ENCODE data around the gene ZBTB43. TPM values are rescaled to one million over a fixed set of nuclear protein-coding genes. Genes with fewer than 3 reads are reported as not detected.

The ZBTB43 gene
- total RNA-seq, 1 donor from 2014 or later = 20.3 TPM

DNA sequence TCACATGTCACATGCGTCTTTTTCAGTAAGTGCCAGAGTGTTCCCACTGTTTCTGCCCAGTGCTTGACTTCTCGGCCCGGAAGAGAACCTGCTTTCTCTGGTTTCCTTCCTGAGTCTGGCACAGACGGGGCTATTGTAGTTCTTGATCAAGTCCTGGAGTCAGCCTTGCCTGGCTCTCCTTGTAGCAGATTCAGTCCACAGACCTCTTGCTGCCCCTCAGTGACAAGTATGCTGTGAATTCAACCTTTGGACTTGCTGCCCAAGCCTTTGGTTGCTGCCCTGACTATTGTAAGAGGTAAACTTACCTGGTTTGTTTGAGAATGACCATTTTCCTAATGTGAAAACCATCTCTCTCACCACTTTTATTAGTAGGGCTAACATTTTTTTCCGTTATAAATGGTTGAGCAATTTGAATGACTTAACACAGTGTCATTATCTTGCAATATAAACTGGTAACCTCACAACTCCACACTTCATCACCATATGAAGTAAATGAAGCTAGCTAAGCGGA, 80.3 kb downstream of the ZBTB43 start:
- DNase-seq (no peak), ATAC-seq (ENCODE audit: low read depth) (no peak)
- intact Hi-C loops (cut with micrococcal nuclease) = no loop called here
- H3K36me3 Mint-ChIP-seq (ENCODE audit: low read depth) = peaks cover 30% of the 10 kb centered on the region
- no peaks in the 10 kb centered on the region for H3K9me3 Mint-ChIP-seq
- no peaks in the 10 kb centered on the region for H3K27me3 Mint-ChIP-seq
- no peak overlapping the region for H3K27ac Mint-ChIP-seq
- TF ChIP-seq, protein P1, sequence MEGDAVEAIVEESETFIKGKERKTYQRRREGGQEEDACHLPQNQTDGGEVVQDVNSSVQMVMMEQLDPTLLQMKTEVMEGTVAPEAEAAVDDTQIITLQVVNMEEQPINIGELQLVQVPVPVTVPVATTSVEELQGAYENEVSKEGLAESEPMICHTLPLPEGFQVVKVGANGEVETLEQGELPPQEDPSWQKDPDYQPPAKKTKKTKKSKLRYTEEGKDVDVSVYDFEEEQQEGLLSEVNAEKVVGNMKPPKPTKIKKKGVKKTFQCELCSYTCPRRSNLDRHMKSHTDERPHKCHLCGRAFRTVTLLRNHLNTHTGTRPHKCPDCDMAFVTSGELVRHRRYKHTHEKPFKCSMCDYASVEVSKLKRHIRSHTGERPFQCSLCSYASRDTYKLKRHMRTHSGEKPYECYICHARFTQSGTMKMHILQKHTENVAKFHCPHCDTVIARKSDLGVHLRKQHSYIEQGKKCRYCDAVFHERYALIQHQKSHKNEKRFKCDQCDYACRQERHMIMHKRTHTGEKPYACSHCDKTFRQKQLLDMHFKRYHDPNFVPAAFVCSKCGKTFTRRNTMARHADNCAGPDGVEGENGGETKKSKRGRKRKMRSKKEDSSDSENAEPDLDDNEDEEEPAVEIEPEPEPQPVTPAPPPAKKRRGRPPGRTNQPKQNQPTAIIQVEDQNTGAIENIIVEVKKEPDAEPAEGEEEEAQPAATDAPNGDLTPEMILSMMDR (IDR thresholded peaks at IDR 0.05) = no peak
- H3K4me3 Mint-ChIP-seq = no peak overlapping the region
- ChIA-PET CTCF (no interaction called here), POLR2A (no interaction called here)
- no peaks in the 10 kb centered on the region for H3K4me1 Mint-ChIP-seq

DNA sequence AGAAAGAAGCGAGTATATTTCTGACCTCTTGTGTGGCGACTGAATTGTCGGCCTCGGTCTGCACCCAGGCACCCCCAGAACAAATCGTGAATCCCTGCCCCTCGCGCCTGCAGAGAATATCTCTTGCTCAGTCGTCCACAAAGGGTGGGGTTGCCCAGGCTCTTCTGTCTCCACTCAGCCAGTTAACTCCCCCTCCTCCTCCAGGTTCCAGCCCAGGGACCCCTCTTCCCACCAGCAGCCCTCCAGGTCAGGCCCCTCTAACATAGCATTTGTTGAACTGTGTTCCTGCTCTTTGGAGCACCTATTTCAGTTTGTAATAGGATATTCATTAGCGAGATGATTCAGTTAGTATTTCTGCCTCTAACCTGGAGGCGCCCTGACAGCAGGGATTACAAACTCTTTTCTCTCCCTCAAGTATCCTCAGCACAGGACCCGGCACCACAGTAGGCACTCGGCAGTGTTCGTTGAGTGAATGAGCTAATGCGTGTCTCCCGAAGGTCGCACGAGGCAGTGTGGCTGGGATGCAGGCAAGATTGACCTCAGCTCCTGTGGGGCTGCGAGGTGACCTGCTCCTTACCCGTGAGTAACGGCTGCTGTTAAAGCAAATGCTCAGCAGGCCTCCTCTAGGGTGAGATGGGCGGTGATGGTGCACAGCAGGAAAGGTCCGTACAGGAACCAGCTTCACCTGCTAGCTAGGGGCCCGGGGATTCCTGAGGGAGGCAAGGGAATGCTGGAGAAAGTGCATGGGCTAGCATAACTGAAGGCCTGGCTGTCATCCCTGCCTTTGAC, 81.4 kb downstream of the ZBTB43 start:
- H3K36me3 Mint-ChIP-seq (ENCODE audit: low read depth) = peaks cover 21% of the 10 kb centered on the region
- intact Hi-C loops (cut with micrococcal nuclease) = no loop called here
- no peaks in the 10 kb centered on the region for H3K9me3 Mint-ChIP-seq
- no peak for ATAC-seq (ENCODE audit: low read depth)
- no peak overlapping the region for H3K27ac Mint-ChIP-seq
- ChIA-PET CTCF (no interaction called here), POLR2A (no interaction called here)
- no peak overlapping the region for H3K4me3 Mint-ChIP-seq
- no peak for DNase-seq
- TF ChIP-seq, protein P1 (IDR thresholded peaks at IDR 0.05) = no peak
- H3K27me3 Mint-ChIP-seq = no peaks in the 10 kb centered on the region
- H3K4me1 Mint-ChIP-seq = no peaks in the 10 kb centered on the region

GRCh38 chr9:126886897-126887296, 82.1 kb downstream of the ZBTB43 start:
- Mint-ChIP-seq H3K9me3 (no peaks in the 10 kb centered on the region), H3K36me3 (ENCODE audit: low read depth) (peaks cover 16% of the 10 kb centered on the region), H3K27me3 (no peaks in the 10 kb centered on the region), H3K27ac (no peak overlapping the region), H3K4me1 (no peaks in the 10 kb centered on the region), H3K4me3 (no peak overlapping the region)
- POLR2A ChIA-PET = no interaction called here
- intact Hi-C loops (cut with micrococcal nuclease) = no loop called here
- TF ChIP-seq, protein P1 (IDR thresholded peaks at IDR 0.05) = no peak
- CTCF ChIA-PET = no interaction called here
- no peak for DNase-seq
- no peak for ATAC-seq (ENCODE audit: low read depth)

Other genes with a start within 250 kb of the ZBTB43 start
- gene LMX1B, start 191.1 kb upstream of the ZBTB43 start, total RNA-seq = not detected in 2 replicates
- gene ZBTB34, start 55.6 kb downstream of the ZBTB43 start, total RNA-seq = 7.9 and 8.9 TPM in 2 replicates
- 14.7 and 21.7 TPM in 2 replicates for gene RALGPS1, start 109.7 kb downstream of the ZBTB43 start, total RNA-seq

All from activated B cell treated with CpG ODN at 0.5 μM for 24 hours (primary cell).